GM21360 (cell line): ENCODE data around the gene SIRT7.

Experiments
- ATAC-seq: cut with Tn5 transposase; IDR thresholded peaks from one replicate; pipeline ENCODE4 v1.9.1; 2021; ENCODE audit warnings: mild to moderate bottlenecking, moderate library complexity; ENCODE audit not compliant: unreplicated experiment

SIRT7 gene

DNA sequence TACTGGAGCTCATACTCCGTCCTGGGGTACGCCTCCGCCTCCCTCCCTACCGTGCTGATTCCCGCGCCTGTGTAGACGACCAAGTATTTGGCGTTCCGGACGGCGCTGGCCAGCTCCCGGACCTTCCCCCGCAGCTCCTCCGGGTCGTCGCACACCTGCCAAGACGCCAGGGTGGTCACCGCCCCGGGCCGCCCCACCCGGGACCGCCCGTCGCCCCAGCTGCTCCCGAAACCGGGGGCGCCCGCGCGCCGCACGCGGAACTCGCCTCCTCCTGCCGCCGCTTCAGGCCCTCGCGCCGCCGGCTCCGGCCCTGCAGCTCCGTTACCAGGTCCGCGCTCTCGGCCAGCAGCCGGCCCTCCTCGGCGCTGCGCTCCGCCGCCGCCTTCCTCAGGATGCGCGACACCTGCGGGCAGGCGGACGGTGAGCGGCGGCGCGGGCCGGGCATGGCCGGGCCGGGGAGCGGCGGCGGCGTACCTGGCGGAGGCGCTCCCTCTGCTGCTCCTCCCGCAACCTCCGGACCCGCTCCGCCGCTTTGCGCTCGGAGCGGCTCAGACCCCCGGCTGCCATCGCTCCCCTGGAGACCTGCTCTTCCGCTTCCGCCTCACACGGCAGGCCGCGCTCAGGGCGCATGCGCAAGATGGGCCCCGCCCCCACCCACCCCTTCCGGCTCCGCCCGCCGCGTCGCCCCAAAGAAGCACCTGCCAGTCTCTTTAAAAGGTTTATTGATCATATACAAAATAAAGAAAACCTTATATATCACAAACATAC is at the start of gene SIRT7:
SIRT7 (minus strand) TSS at position 612 of the 768 bp plus-strand sequence; CDS start at position 567, 45 bp downstream.
- peak; percentile 50 for ATAC-seq

DNA sequence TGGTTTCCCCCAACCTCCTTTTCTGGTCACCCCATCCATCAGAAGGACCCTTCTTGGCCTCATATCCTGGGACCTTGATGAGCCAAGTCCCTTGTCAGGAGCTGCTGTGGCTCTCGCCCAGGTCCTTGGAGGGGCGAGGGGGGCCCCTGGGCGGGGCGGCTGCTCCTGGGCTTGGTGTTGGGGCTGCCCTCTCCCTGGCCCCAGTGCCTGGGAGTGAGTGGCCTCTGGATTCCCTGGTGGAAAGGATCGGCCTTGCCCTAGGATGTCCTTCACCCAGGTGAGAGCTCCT is 49.2 kb upstream of the SIRT7 start:
- no peak for ATAC-seq

DNA sequence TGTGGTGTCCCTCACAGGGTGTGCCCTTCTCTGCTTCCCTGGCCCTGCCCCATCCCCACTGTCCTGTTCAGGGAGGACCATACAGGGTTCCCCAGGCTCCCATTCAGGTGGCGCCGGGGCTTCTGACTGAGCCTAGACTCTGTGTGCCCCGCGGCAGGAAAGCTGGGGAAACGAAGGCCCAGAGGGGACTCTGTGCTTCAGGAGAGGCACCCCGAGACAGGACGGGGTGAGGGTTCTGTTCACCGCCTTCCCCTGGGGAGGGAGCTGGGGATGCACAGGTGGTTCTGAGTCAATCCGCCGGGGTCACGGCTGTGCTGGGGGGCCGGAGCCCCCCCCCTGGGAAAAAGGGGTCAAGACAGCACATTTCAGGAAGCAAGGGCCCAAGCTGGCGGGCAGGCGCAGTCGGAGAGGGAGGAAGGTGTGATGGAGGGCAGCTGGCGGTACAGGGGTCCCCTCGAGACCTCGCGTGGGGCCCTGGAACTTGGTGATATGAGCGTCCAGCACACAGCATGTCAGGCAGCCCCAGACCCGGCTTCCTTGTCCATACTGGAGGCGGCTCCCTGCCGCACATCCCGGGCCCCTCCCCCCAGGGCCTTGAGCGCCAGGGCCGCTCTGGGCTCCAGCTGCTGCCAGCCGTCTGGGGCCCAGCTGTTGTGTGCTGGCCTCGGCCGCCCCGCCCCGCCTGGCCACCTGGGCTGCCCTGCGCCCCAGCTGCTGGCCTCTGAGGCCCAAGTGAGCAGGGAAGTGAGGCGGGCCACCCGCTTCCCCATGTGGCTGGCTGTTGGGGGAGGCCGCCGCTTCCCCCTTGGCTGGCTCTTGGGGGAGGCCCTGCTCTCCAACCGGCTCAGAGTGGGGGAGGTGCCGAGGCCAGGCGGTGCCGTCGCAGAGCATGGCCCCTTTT is 48.6 kb upstream of the SIRT7 start:
- no peak for ATAC-seq

DNA sequence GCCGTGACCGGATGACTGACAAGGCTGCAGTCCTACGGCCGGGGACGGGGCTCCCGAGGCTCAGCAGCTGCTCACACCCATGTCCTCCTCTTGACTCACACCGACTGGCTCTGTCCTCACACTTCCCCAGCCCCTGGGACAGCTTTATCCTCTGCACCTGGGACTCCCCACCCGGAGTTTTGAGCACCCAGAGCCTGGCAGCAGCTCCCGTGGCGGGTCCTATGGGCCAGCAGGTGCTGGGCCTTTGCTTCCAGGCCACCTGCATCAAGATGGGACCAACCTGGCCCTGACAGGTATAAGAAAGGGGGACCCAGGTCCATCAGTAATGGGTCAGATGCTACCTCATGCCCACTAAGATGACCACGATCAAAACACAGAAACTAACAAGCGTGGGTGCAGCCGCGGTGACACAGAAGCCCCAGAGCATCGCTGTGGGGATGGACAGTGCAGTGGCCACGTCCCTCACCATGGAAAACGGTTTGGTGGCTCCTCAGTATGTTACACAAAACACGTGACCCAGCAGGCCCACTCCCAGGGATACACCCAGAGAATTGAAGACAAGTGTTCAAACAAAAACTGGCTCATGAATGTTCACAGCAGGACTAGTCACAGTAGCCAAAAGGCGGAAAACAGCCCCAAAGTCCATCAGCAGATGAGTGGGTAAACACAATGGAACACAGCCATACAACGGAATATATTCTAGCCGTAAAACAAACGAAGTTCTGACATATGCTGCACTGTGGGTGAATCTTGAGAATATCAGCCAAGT is 46.3 kb upstream of the SIRT7 start:
- no peak for ATAC-seq

DNA sequence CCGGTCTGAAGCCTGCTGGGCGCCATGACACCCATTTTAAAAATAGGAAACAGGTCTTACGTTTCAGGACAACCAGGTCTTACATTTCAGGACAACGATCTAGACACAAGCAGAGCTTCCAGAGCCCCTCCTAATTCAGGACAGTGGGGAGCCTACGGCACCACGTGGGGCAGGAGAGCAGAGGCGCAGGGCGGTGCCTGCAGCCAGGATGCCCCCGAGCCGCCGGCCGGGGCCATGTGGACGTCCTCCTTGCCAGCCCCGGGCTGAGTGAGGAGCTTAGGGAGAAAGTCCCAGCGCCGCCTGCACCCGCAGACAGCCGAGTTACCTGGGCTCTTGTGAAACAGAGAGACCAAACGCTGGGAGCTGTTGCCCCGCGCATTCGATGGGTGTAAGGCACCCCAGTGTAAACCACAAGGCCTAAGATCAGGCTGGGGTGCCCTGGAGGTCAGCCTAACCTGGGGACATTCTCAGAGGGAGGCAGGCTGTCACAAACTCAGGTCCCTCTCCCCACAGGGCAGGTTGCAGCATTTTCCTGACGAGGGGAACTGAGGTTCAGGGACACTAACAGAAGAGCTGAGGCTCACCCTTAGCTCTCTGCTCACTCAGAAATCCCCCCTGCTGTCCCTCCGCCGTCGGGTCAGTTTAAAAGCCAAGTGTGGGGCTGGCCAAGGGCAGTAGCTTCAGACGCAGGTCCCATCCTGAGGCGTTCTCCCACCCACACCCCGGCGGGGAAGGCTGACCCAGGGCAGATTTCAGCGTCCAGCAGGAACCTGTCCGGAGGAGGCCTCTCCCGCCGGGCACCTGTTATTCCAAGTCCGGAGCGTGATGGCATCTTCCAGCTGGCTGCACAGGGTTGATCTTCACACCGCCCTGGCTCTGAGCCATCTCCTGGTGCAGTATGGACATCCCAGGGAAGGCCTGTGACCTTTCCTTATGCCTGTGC is 44.8 kb upstream of the SIRT7 start:
- ATAC-seq = no peak

GRCh38 chr17:81961521-81962498 is 43.8 kb upstream of the SIRT7 start:
- no peak for ATAC-seq

DNA sequence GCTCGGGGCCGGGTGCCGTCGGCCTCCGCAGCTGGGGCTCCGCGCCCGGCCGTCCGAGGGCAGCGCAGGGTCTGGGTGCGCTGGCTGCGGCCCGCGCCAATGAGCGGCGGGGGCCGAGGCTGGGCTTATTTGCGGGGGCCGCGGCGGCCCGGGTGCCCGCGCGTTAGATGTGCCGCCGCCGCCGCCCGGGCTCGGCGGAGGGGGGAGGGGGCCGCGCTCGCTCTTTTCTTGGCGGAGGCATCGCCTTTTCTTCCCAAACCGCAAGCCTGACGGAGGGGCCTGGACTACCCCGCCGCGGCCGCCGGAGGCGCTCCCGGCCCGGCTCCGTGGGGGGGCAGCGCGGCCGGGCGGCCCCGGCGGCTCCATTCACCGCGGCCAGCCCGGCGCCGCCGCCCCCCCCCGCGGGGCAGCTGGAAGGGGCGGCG is 43.1 kb upstream of the SIRT7 start, which contains the start of gene NOTUM:
NOTUM (minus strand) TSS at position 101 of the 425 bp plus-strand sequence. CDS start 278 bp downstream, outside the sequence.
- ATAC-seq = no peak

GRCh38 chr17:81960130-81960958 is 42.4 kb upstream of the SIRT7 start:
- no peak for ATAC-seq

- peak; percentile 67 for ATAC-seq
Observed at GRCh38 chr17:81959362-81960129, 41.6 kb upstream of the SIRT7 start.

DNA sequence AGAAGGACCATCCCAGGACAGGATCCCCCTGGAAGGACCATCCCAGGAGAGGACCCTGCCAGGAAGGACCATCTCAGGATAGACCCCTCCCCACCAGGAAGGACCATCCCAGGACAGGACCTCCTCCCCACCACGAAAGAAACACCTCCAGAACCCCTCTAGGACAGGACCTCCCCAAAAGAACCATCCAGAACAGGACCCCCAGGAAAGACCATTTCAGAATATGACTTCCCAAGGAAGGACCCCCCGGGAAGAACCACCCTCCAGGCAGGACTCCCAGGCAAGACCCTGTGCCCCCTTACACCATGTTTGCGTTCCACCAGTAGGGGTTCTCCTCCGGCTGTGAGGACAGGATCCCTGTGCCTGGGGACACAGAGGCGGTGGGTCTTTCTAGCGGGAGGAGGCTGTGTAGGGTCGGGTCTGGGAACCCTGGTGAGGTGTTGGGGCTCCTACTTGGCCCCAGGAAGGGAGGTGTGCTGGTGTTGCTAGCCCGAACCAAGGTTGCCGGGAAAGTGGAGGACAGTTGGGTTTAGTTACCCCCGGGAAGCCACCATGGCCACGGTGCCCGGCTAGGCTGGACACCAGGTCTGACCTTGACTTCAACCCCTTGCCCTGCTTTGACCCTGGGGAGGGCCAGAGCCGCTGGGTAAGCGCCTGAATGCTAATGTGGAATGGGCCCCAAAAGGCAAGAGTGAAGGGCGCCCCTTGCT is 40.8 kb upstream of the SIRT7 start:
- no peak for ATAC-seq

GRCh38 chr17:81957691-81958432 is 39.9 kb upstream of the SIRT7 start:
- ATAC-seq = no peak

- no peak for ATAC-seq
Observed at GRCh38 chr17:81956607-81957589, 38.9 kb upstream of the SIRT7 start.

GRCh38 chr17:81955756-81956544 is 38.0 kb upstream of the SIRT7 start:
- ATAC-seq = no peak

- ATAC-seq = no peak
Observed at GRCh38 chr17:81955058-81955681, 37.2 kb upstream of the SIRT7 start.
